Activated T-cell treated with anti-CD3 and anti-CD28 coated beads, Interleukin-2, amount 50 U/mL, for 72 hours (primary cell): ENCODE measurements around the gene PARD3. TPM values are rescaled to one million over a fixed set of nuclear protein-coding genes. Genes with fewer than 3 reads are reported as not detected.

Source experiments
- ATAC-seq, 2 donors: fragments of 150-1000 bp; cut with Tn5 transposase; replicated peaks in 1 of 2; 2 replicates each; pipeline ENCODE4 v1.10.0; 2021; ENCODE audit warnings: moderate library complexity in 2 of 2, mild to moderate bottlenecking in 1 of 2
- DNase-seq, 2 donors: peaks; one replicate each; pipeline ENCODE4 v3.0.0; 2021 to 2022; ENCODE audit warnings: mixed read lengths in 1 of 2
- H3K27ac Mint-ChIP-seq: one replicate; pipeline ENCODE4 v1.8.0; 2022; ENCODE audit warnings: mild to moderate bottlenecking, moderate library complexity, mixed read lengths
- H3K27me3 Mint-ChIP-seq: one replicate; pipeline ENCODE4 v1.8.0; 2022; ENCODE audit warnings: low read depth, mixed read lengths
- H3K36me3 Mint-ChIP-seq, 2 donors: one replicate each; pipeline ENCODE4 v1.8.0; 2022; ENCODE audit warnings: mixed read lengths in 2 of 2, mild to moderate bottlenecking in 1 of 2; ENCODE audit not compliant: insufficient read depth in 2 of 2
- H3K4me1 Mint-ChIP-seq: one replicate; pipeline ENCODE4 v1.8.0; 2022; ENCODE audit warnings: low read depth, mixed read lengths
- H3K4me3 Mint-ChIP-seq, 2 donors: one replicate each; pipeline ENCODE4 v1.8.0; 2022; ENCODE audit warnings: mild to moderate bottlenecking in 2 of 2, mixed read lengths in 2 of 2, moderate library complexity in 2 of 2
- H3K9me3 Mint-ChIP-seq, 2 donors: one replicate each; pipeline ENCODE4 v1.8.0; 2022; ENCODE audit warnings: mixed read lengths in 2 of 2
- total RNA-seq, 2 donors: library from RNA; stranded (reverse); gene quantifications; one replicate each; pipeline ENCODE4 v1.2.3, GENCODE V29; 2022

The PARD3 gene
- total RNA-seq, 2 donors from 2014 or later: 2.3 to 3.7 TPM

- ATAC-seq (no peak), DNase-seq (no peak)
- Mint-ChIP-seq H3K27ac (no peak overlapping the region), H3K4me3 (no peak overlapping the region), H3K9me3 (no peaks in the 10 kb centered on the region), H3K27me3 (no peaks in the 10 kb centered on the region), H3K36me3 (no peaks in the 10 kb centered on the region), H3K4me1 (no peaks in the 10 kb centered on the region)
Measured at GRCh38 chr10:34172936-34173533, 642.1 kb downstream of the PARD3 start.

GRCh38 chr10:34171957-34172527, 643.1 kb downstream of the PARD3 start:
- H3K4me1 Mint-ChIP-seq: no peaks in the 10 kb centered on the region
- H3K36me3 Mint-ChIP-seq: no peaks in the 10 kb centered on the region
- DNase-seq (no peak), ATAC-seq (no peak)
- H3K9me3 Mint-ChIP-seq: no peaks in the 10 kb centered on the region
- H3K27me3 Mint-ChIP-seq: no peaks in the 10 kb centered on the region
- H3K27ac Mint-ChIP-seq: no peak overlapping the region
- H3K4me3 Mint-ChIP-seq: no peak overlapping the region

DNA sequence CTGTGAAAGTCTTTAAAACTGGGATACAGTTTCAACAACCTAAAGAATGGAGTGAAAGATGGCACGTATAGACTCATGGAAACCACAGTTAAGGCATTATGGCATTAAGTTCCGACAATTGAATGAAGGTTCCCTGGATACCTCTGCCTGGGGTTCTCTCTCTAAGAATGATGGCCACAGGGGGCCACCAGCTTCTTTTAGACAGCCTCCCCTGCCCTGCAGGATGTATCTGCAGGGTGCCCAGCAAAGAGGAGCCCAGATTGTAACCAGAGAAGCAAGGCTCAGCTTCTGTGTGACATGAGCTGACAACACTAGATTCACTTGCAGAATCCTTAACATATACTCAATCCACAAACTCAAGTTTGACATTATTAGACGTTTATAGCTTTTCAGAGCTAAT, 645.4 kb downstream of the PARD3 start:
- Mint-ChIP-seq H3K4me3 (no peak overlapping the region), H3K9me3 (no peaks in the 10 kb centered on the region), H3K27me3 (no peaks in the 10 kb centered on the region), H3K27ac (no peak overlapping the region), H3K4me1 (no peaks in the 10 kb centered on the region), H3K36me3 (no peaks in the 10 kb centered on the region)
- no peak for DNase-seq
- no peak for ATAC-seq

DNA sequence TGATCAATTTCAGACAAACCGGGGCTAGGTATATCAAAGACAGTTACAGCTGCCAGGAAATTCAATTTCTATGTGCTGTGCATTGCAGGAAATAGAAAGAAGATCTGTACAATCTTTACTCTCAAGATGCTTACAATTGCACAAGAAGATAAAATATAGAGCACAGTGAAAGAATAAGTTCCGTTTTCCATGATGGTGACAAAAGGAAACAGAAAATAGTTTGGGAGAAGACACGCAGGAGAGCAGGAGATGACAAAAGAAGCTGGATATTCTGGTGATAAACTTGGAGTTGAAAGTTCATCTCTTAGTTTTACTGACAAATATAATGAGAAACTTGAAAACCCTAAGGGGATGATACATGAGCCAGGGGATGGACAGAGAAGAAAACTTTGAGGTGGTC, 646.0 kb downstream of the PARD3 start:
- no peak overlapping the region for H3K4me3 Mint-ChIP-seq
- H3K27ac Mint-ChIP-seq: no peak overlapping the region
- no peaks in the 10 kb centered on the region for H3K9me3 Mint-ChIP-seq
- H3K27me3 Mint-ChIP-seq: no peaks in the 10 kb centered on the region
- DNase-seq (no peak), ATAC-seq (no peak)
- H3K36me3 Mint-ChIP-seq: no peaks in the 10 kb centered on the region
- no peaks in the 10 kb centered on the region for H3K4me1 Mint-ChIP-seq

DNA sequence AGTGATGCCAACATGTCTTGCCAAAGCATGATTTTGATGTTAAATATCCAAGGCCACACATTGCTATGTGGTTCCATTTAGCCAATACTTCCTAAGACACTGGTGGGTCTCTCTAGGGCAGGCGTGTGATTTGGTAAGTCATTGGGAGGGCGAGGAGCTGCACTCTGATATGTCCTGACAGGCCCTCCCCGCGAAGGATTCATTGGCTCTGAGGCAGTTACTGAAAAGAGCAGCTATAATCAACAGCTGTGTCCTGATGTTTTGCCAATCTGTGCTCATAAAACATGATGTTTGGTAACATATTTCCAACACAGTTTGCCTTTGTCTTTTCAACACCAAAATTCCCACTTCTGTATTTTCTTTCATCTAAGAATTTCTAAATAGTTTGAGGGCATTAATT, 646.7 kb downstream of the PARD3 start:
- no peak for ATAC-seq
- Mint-ChIP-seq H3K27ac (no peak overlapping the region), H3K4me3 (no peak overlapping the region), H3K27me3 (no peaks in the 10 kb centered on the region), H3K4me1 (no peaks in the 10 kb centered on the region), H3K36me3 (no peaks in the 10 kb centered on the region), H3K9me3 (no peaks in the 10 kb centered on the region)
- no peak for DNase-seq

- Mint-ChIP-seq H3K9me3 (no peaks in the 10 kb centered on the region), H3K4me3 (no peak overlapping the region), H3K4me1 (no peaks in the 10 kb centered on the region), H3K27me3 (no peaks in the 10 kb centered on the region), H3K36me3 (no peaks in the 10 kb centered on the region), H3K27ac (no peak overlapping the region)
- ATAC-seq: no peak
- DNase-seq: no peak
Measured at GRCh38 chr10:34166823-34167222, 648.3 kb downstream of the PARD3 start.

DNA sequence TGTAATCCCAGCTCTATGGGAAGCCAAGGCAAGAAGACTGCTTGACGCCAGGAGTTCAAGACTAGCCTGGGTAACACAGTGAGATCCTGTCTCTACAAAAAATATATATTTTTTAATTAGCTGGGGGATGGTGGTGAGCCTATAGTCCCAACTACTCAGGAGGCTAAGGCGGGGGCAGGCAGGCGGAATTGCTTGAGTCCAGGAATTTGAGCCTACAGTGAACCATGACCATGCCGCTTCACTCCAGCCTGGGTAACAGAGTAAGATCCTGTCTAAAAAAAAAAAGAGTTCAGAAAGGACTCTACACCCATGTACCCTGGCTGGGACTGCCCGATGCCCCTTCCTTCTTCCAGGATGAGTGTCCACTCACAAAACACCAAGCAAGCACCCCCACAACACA, 648.7 kb downstream of the PARD3 start:
- Mint-ChIP-seq H3K9me3 (no peaks in the 10 kb centered on the region), H3K4me3 (no peak overlapping the region), H3K27ac (no peak overlapping the region), H3K4me1 (no peaks in the 10 kb centered on the region), H3K27me3 (no peaks in the 10 kb centered on the region), H3K36me3 (no peaks in the 10 kb centered on the region)
- ATAC-seq: no peak
- DNase-seq: no peak

DNA sequence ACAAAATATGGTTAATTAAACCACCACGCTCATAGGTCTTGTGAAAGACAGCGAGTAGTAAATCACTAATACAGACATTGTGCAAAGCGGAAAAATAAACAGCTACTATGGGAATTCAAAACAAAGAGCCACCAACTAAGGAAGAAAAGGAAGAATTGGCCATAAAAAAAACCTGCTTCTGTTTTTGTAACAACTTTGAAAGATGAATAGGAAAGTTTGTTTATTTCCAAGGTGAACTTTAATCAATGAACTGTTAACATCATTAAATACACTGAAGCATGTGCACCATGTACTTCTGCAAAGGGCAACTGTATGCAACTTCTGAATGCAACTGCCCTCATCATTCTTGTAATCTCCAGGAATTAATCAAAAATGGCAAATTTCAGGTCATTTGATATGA, 651.1 kb downstream of the PARD3 start:
- Mint-ChIP-seq H3K9me3 (no peaks in the 10 kb centered on the region), H3K27ac (no peak overlapping the region), H3K36me3 (no peaks in the 10 kb centered on the region), H3K4me1 (no peaks in the 10 kb centered on the region), H3K4me3 (no peak overlapping the region), H3K27me3 (no peaks in the 10 kb centered on the region)
- ATAC-seq (no peak), DNase-seq (no peak)

GRCh38 chr10:34163075-34163905, 651.8 kb downstream of the PARD3 start:
- no peaks in the 10 kb centered on the region for H3K9me3 Mint-ChIP-seq
- no peaks in the 10 kb centered on the region for H3K4me1 Mint-ChIP-seq
- no peaks in the 10 kb centered on the region for H3K27me3 Mint-ChIP-seq
- H3K4me3 Mint-ChIP-seq: no peak overlapping the region
- H3K27ac Mint-ChIP-seq: no peak overlapping the region
- no peaks in the 10 kb centered on the region for H3K36me3 Mint-ChIP-seq
- no peak for ATAC-seq
- no peak for DNase-seq

GRCh38 chr10:34161777-34162370, 653.2 kb downstream of the PARD3 start:
- Mint-ChIP-seq H3K4me1 (no peaks in the 10 kb centered on the region), H3K27ac (no peak overlapping the region), H3K4me3 (no peak overlapping the region), H3K9me3 (no peaks in the 10 kb centered on the region), H3K27me3 (peaks cover 7% of the 10 kb centered on the region), H3K36me3 (no peaks in the 10 kb centered on the region)
- no peak for DNase-seq
- ATAC-seq: no peak

DNA sequence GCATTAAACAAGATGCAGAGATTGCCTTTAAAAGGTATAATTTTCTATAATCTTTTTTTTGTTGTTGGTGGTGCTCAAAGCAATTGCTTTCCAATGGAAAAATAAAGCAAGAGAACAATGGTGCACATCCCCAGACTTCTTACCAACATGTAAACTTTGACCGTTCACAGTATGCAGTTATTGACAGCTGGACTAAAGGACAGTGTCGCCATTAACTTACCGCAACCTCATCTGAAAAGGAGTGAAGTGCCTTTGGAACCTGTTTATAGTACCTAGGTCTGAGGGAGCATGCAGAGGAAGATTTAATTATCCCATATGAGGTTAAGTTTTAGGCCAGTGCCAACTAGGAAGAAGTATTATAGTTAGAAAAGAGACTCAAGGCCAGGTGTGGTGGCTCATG, 654.5 kb downstream of the PARD3 start:
- Mint-ChIP-seq H3K4me1 (no peaks in the 10 kb centered on the region), H3K36me3 (no peaks in the 10 kb centered on the region), H3K4me3 (no peak overlapping the region), H3K27me3 (peaks cover 7% of the 10 kb centered on the region), H3K27ac (no peak overlapping the region), H3K9me3 (no peaks in the 10 kb centered on the region)
- DNase-seq: no peak
- no peak for ATAC-seq

GRCh38 chr10:34157501-34157900, 657.6 kb downstream of the PARD3 start:
- Mint-ChIP-seq H3K27ac (no peak overlapping the region), H3K9me3 (no peaks in the 10 kb centered on the region), H3K36me3 (no peaks in the 10 kb centered on the region), H3K4me1 (no peaks in the 10 kb centered on the region), H3K27me3 (peaks cover 7% of the 10 kb centered on the region), H3K4me3 (no peak overlapping the region)
- no peak for DNase-seq
- ATAC-seq: no peak

- H3K27ac Mint-ChIP-seq: no peak overlapping the region
- H3K4me3 Mint-ChIP-seq: no peak overlapping the region
- H3K4me1 Mint-ChIP-seq: no peaks in the 10 kb centered on the region
- no peaks in the 10 kb centered on the region for H3K9me3 Mint-ChIP-seq
- H3K27me3 Mint-ChIP-seq: peaks cover 7% of the 10 kb centered on the region
- DNase-seq: no peak
- no peak for ATAC-seq
- H3K36me3 Mint-ChIP-seq: no peaks in the 10 kb centered on the region
Measured at GRCh38 chr10:34156781-34157425, 658.2 kb downstream of the PARD3 start.
